GM12878 (cell line): Measurements from ENCODE around the gene ITPRIP. TPM values are rescaled to one million over a fixed set of nuclear protein-coding genes. Genes with fewer than 3 reads are reported as not detected.

Experiments
- ATAC-seq: fragments of 200-7000 bp; cut with Tn5 transposase; 3 replicates; pipeline ENCODE4 v1.9.1; 2020; ENCODE audit warnings: mild to moderate bottlenecking, moderate library complexity
- BruUV-seq: library from RNA; stranded (reverse); fragments of 400-500 nt; replicated peaks from 2 replicates; lab custom pipeline; 2021; lab: Mats Ljungman, UMichigan
- CTCF ChIA-PET: fragments of 300-600 bp; sonication (Branson Sonifier 250); formaldehyde crosslinking; extraction: SDS; loops from one replicate; lab custom pipeline; 2021; ENCODE audit warnings: inconsistent platforms; lab: Yijun Ruan, JAX
- POLR2A ChIA-PET: fragments of 350-600 bp; formaldehyde crosslinking; extraction: SDS; loops from one replicate; lab custom pipeline; 2021; ENCODE audit warnings: inconsistent platforms; lab: Charles Lee
- RAD21 ChIA-PET: fragments of 300-600 bp; sonication (Branson Sonifier 250); formaldehyde crosslinking; loops from one replicate; lab custom pipeline; 2023; ENCODE audit warnings: antibody characterized with exemption; ENCODE audit not compliant: unreplicated experiment; lab: Charles Lee
- SMC1A ChIA-PET: fragments of 300-600 bp; sonication (Branson Sonifier 250); formaldehyde crosslinking; loops from one replicate; lab custom pipeline; 2023; ENCODE audit not compliant: unreplicated experiment, uncharacterized antibody; lab: Charles Lee
- DNase-seq: peaks from one replicate; pipeline ENCODE4 v3.0.0-alpha.2; 2011; ENCODE audit warnings: low read depth, low spot score
- FAIRE-seq: peaks from 3 replicates; lab custom pipeline; 2011; peaks lifted over from hg19 to GRCh38; lab: Jason Lieb, UNC
- H2AFZ ChIP-seq: 2 replicates; pipeline ENCODE4 v1.6.0; 2011; ENCODE audit warnings: low read depth, low read length, control low read depth; ENCODE audit not compliant: control insufficient read depth
- H3K27ac ChIP-seq: 2 replicates; pipeline ENCODE4 v1.5.1; 2011; ENCODE audit warnings: control low read depth; ENCODE audit not compliant: control insufficient read depth, insufficient read depth
- H3K27me3 ChIP-seq, 2 experiments: replicated peaks in 1 of 2; 2 replicates each; pipeline versions ENCODE4 v1.6.0 to v1.6.1; 2011; ENCODE audit warnings: low read length in 1 of 2; ENCODE audit not compliant: control insufficient read depth in 2 of 2, insufficient read depth in 2 of 2
- H3K36me3 ChIP-seq, 2 experiments: 2 replicates each; pipeline ENCODE4 v1.5.1; 2011; ENCODE audit warnings: low read length in 1 of 2; ENCODE audit not compliant: control insufficient read depth in 2 of 2, insufficient read depth in 2 of 2
- H3K4me1 ChIP-seq: 2 replicates; pipeline ENCODE4 v1.6.1; 2011; ENCODE audit warnings: mild to moderate bottlenecking, low read length, moderate library complexity, mixed read lengths; ENCODE audit not compliant: control insufficient read depth, insufficient read depth
- H3K4me2 ChIP-seq: 2 replicates; pipeline ENCODE4 v1.6.0; 2011; ENCODE audit warnings: control low read depth; ENCODE audit not compliant: control insufficient read depth, insufficient read depth
- H3K4me3 ChIP-seq: fragments of 200-600 bp; sonication (generic); 2 replicates; pipeline ENCODE4 v1.5.1; 2016
- H3K79me2 ChIP-seq: 2 replicates; pipeline ENCODE4 v1.6.0; 2011; ENCODE audit warnings: low read length; ENCODE audit not compliant: control insufficient read depth, insufficient read depth
- H3K9ac ChIP-seq: 2 replicates; pipeline ENCODE4 v1.8.0; 2011; ENCODE audit warnings: low read length, control low read depth, mixed read lengths; ENCODE audit not compliant: control insufficient read depth, insufficient read depth
- H3K9me3 ChIP-seq: replicated peaks from 3 replicates; pipeline ENCODE4 v1.5.1; 2011; ENCODE audit warnings: mild to moderate bottlenecking, low read length; ENCODE audit not compliant: control insufficient read depth, insufficient read depth
- H4K20me1 ChIP-seq: 2 replicates; pipeline ENCODE4 v1.6.0; 2011; ENCODE audit not compliant: control insufficient read depth, insufficient read depth
- ATF3 ChIP-seq: IDR thresholded peaks from 2 replicates; pipeline ENCODE4 v1.6.1; 2011; ENCODE audit warnings: low read depth, mild to moderate bottlenecking, low read length, moderate library complexity, borderline replicate concordance; ENCODE audit errors: extremely low read depth
- BCL3 ChIP-seq: IDR thresholded peaks from 2 replicates; pipeline ENCODE4 v1.6.1; 2011; ENCODE audit warnings: borderline replicate concordance, low read depth, mild to moderate bottlenecking, moderate library complexity, low read length; ENCODE audit not compliant: insufficient read depth, poor library complexity, severe bottlenecking
- BCLAF1 ChIP-seq: fragments of 450-650 bp; IDR thresholded peaks from 2 replicates; pipeline ENCODE4 v1.6.1; 2017; ENCODE audit warnings: antibody characterized with exemption, mild to moderate bottlenecking, moderate library complexity
- E2F4 ChIP-seq: IDR thresholded peaks from 2 replicates; pipeline ENCODE4 v1.6.1; 2012; ENCODE audit warnings: low read depth, low read length, improper control_type of control experiment
- FOXM1 ChIP-seq: IDR thresholded peaks from 2 replicates; pipeline ENCODE4 v1.6.1; 2012; ENCODE audit warnings: low read depth, mild to moderate bottlenecking, inconsistent platforms, low read length, moderate library complexity
- GATAD2B ChIP-seq: fragments of 450-650 bp; conservative IDR thresholded peaks from 2 replicates; pipeline ENCODE4 v1.6.1; 2017; ENCODE audit warnings: low read depth, mild to moderate bottlenecking, moderate library complexity
- HCFC1 ChIP-seq: fragments of 150-350 bp; IDR thresholded peaks from 2 replicates; pipeline ENCODE4 v1.6.1; 2014; ENCODE audit warnings: low read length
- HSF1 ChIP-seq: fragments of 150-350 bp; IDR thresholded peaks from 2 replicates; pipeline ENCODE4 v1.6.1; 2014; ENCODE audit warnings: mild to moderate bottlenecking, low read depth, low read length
- JUND ChIP-seq: IDR thresholded peaks from 2 replicates; pipeline ENCODE4 v1.6.1; 2012; ENCODE audit warnings: low read depth, mild to moderate bottlenecking, low read length, improper control_type of control experiment, moderate library complexity
- NFXL1 ChIP-seq: fragments of 450-650 bp; IDR thresholded peaks from 2 replicates; pipeline ENCODE4 v1.6.1; 2017; ENCODE audit warnings: antibody characterized with exemption, mild to moderate bottlenecking, borderline replicate concordance
- NFYA ChIP-seq: IDR thresholded peaks from 2 replicates; pipeline ENCODE4 v1.6.1; 2011; ENCODE audit warnings: low read depth, mild to moderate bottlenecking, low read length, improper control_type of control experiment, borderline replicate concordance
- POLR2A ChIP-seq: IDR thresholded peaks from 2 replicates; pipeline ENCODE4 v1.6.1; 2011; ENCODE audit warnings: low read depth, mild to moderate bottlenecking, low read length
- RUNX3 ChIP-seq: IDR thresholded peaks from 2 replicates; pipeline ENCODE4 v1.6.1; 2012; ENCODE audit warnings: low read length, inconsistent platforms
- SMC3 ChIP-seq: IDR thresholded peaks from 2 replicates; pipeline ENCODE4 v1.6.1; 2011; ENCODE audit warnings: low read length, improper control_type of control experiment, borderline replicate concordance
- USF1 ChIP-seq: IDR thresholded peaks from 2 replicates; pipeline ENCODE4 v1.6.1; 2011; ENCODE audit warnings: borderline replicate concordance, low read depth, mild to moderate bottlenecking, moderate library complexity, mixed read lengths, low read length; ENCODE audit not compliant: insufficient read depth; ENCODE audit errors: extremely low read length
- YBX1 ChIP-seq: fragments of 450-650 bp; IDR thresholded peaks from 2 replicates; pipeline ENCODE4 v1.6.1; 2016; ENCODE audit warnings: antibody characterized with exemption
- WGBS: methylation state at CpG from one replicate; pipeline ENCODE4 v1.1.6; 2016; ENCODE audit warnings: low lambda C conversion rate; ENCODE audit not compliant: insufficient replicate concordance, insufficient coverage; ENCODE audit errors: missing lambda C conversion rate; 5-methylcytosine and 5-hydroxymethylcytosine counted together
- in situ Hi-C: fragments of 300-500 bp; cut with MboI; formaldehyde crosslinking; loops from 9 replicates; pipeline ENCODE4 v1.14.3; 2018; ENCODE audit warnings: mixed read lengths
- intact Hi-C: fragments of 100-400 bp; cut with micrococcal nuclease; formaldehyde crosslinking; loops from one replicate; pipeline ENCODE4 v1.14.2; 2022; ENCODE audit not compliant: unreplicated experiment
- polyA plus RNA-seq, 11 experiments: library from polyadenylated mRNA; depleted of rRNA in 4 of 11; unstranded in 6 of 11; stranded (reverse) in 5 of 11; fragments of >200 nt; fragmentation: Nextera tagmentation in 4 of 11; fragmentation: Illumina TruSeq in 1 of 11; extraction: Ambion mirVana in 4 of 11; extraction: Trizol in 1 of 11; gene quantifications; 1 replicate in 1 of 11; 2 replicates in 10 of 11; pipeline versions ENCODE4 v1.2.1 to v1.2.3, GENCODE V29; 2011 to 2016; ENCODE audit warnings: inconsistent platforms in 2 of 11, missing spikeins in 2 of 11, low read depth in 1 of 11
- total RNA-seq, 4 experiments: library from RNA; depleted of rRNA in 3 of 4; stranded (reverse); fragments of >200 nt in 3 of 4; fragmentation: Illumina TruSeq in 1 of 4; extraction: Trizol in 1 of 4; gene quantifications; 2 replicates each; pipeline versions ENCODE4 v1.2.1 to v1.2.3, GENCODE V29; 2013 to 2021

ITPRIP gene
- total and polyA plus RNA-seq, 10 of the 15 experiments (the other 5 are each of a cell fraction or from before 2014, with no cell fraction given), result 0.82 to 10.4 (median 5.9) TPM

GRCh38 chr10:104324931-104325330 is 13.3 kb downstream of the ITPRIP start:
- no peak for ATAC-seq
- ChIA-PET SMC1A (interaction anchor here (0.6 to 2.0 kb wide), 2 partner anchors 12 to 13 kb away, joined by 4 to 7 read pairs; partner anchors contain the start of gene ITPRIP), POLR2A (interaction anchor here (1.2 kb wide), 1 partner anchor 13 kb away, joined by 3 read pairs; no protein-coding TSS in a partner anchor), RAD21 (no interaction called here), CTCF (interaction anchor here (1.0 to 2.3 kb wide), 4 partner anchors 19 to 35 kb away, joined by 3 to 7 read pairs (median 4); no protein-coding TSS in a partner anchor)
- Histone ChIP-seq H3K27me3 (no peaks in the 10 kb centered on the region), H3K4me1 (peaks cover 38% of the 10 kb centered on the region), H3K36me3 (peaks cover 0 to 7% of the 10 kb centered on the region in 2 experiments; a peak in 2 of 4 replicates), H3K79me2 (peaks cover 43% of the 10 kb centered on the region), H3K9me3 (no peaks in the 10 kb centered on the region), H3K9ac (no peak overlapping the region), H3K27ac (no peak overlapping the region), H4K20me1 (peaks cover 10% of the 10 kb centered on the region; the same call in 1 of the 2 replicates), H2AFZ (no peak overlapping the region), H3K4me2 (no peak overlapping the region), H3K4me3 (no peak overlapping the region)
- in situ Hi-C loops (no loop called here), intact Hi-C loops (no loop called here)
- no TSS peak for BruUV-seq
- WGBS, result 88% methylated on average over 10 of the region's 10 CpGs
- no peak for FAIRE-seq
- no peak for DNase-seq
- TF ChIP-seq NFXL1, result no peak
- TF ChIP-seq GATAD2B, result no peak
- no peak for TF ChIP-seq BCL3
- no peak for TF ChIP-seq ATF3
- TF ChIP-seq E2F4, result no peak
- no peak for TF ChIP-seq USF1
- TF ChIP-seq SMC3, result no peak
- TF ChIP-seq RUNX3, result no peak
- no peak for TF ChIP-seq BCLAF1
- no peak for TF ChIP-seq FOXM1
- TF ChIP-seq NFYA, result no peak
- TF ChIP-seq HCFC1, result no peak
- no peak for TF ChIP-seq JUND
- no peak for TF ChIP-seq YBX1
- no peak for TF ChIP-seq POLR2A
- TF ChIP-seq HSF1, result no peak
